Duodenal mucosa (tissue), 2 donors: ENCODE results near the gene CCDC97.

Source experiments
- H3K27ac ChIP-seq: one replicate; pipeline ENCODE4 v1.7.0; 2013; ENCODE audit warnings: low read depth, low read length
- H3K27me3 ChIP-seq, 2 donors: one replicate each; pipeline ENCODE4 v1.7.0; 2013; ENCODE audit warnings: low read length in 2 of 2, control low read depth in 1 of 2; ENCODE audit not compliant: insufficient read depth in 2 of 2, control insufficient read depth in 1 of 2
- H3K36me3 ChIP-seq, 2 donors: one replicate each; pipeline ENCODE4 v1.7.0; 2013; ENCODE audit warnings: low read length in 2 of 2, control low read depth in 1 of 2; ENCODE audit not compliant: insufficient read depth in 2 of 2, control insufficient read depth in 1 of 2
- H3K4me1 ChIP-seq, 2 donors: one replicate each; pipeline ENCODE4 v1.7.0; 2013; ENCODE audit warnings: low read length in 2 of 2, control low read depth in 1 of 2; ENCODE audit not compliant: insufficient read depth in 2 of 2, control insufficient read depth in 1 of 2
- H3K4me3 ChIP-seq, 2 donors: one replicate each; pipeline ENCODE4 v1.7.0; 2013; ENCODE audit warnings: low read length in 2 of 2, low read depth in 1 of 2
- H3K9ac ChIP-seq, 2 donors: one replicate each; pipeline ENCODE4 v1.7.0; 2013; ENCODE audit warnings: low read length in 2 of 2, low read depth in 1 of 2
- H3K9me3 ChIP-seq, 2 donors: one replicate each; pipeline ENCODE4 v1.7.0; 2013; ENCODE audit warnings: low read length in 2 of 2, control low read depth in 1 of 2; ENCODE audit not compliant: control insufficient read depth in 1 of 2

The CCDC97 gene

DNA sequence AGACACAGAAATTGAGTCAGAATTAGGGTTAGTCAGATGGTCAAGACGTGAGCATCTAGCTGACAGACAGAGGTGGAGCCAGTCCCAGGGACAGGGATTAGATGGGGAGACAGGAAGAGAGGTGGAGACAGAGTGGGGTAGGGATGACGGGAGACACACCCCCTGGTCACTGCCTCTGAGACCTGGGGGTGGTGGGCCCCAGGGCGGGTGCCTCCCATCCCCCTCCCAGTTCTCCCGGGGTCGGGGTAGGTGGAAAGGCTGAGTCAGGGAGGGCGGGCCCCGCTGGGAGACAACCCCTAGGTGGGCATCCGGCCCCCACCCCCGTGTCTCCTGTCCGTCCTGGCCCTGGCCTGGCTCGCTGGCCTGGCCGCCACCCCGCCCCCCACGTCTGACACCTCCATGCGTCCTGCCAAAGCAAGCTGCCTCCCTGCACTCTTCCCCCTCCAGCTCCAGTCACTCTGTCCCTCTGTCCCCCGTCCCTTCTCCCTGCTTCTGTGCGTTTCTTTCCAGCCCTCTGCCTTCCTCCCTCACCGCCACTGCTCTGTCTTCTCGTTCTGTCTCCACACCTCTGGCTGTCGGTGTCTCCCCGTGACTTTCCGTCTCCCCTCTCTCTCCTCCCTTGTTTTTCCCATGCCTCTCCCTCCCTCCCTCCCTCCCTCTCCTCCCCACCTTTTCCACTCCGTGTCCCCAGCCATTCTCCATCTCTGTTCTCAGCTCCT, 15.1 kb downstream of the CCDC97 start:
- Histone ChIP-seq H3K9ac (no peak overlapping the region), H3K9me3 (no peaks in the 10 kb centered on the region), H3K27me3 (peaks cover 9 to 12% of the 10 kb centered on the region in 2 donors), H3K27ac (peak overlapping the region; percentile 30), H3K4me3 (peak overlapping the region in 1 of 2 donors; percentile 27), H3K36me3 (peaks cover 12 to 17% of the 10 kb centered on the region in 2 donors), H3K4me1 (peaks cover 49 to 68% of the 10 kb centered on the region in 2 donors)

DNA sequence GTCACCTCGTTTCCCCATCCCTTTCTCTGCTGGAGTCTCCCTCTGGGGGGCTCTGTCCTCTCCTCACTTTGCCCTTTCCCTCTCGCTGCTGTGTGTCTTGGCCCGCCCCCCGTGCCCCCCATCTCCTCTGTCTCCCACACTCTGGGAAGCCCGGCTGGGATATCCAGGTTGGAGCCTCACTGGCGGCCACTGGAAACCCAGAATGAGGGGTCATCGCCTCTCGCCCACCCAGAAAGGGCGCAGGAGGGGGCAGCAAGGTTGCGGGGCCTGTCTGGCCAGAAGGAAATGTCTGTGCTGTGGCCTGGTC, 15.6 kb downstream of the CCDC97 start:
- peak overlapping the region in 1 of 2 donors; percentile 40 for H3K9ac ChIP-seq
- no peaks in the 10 kb centered on the region for H3K9me3 ChIP-seq
- peaks cover 9 to 15% of the 10 kb centered on the region in 2 donors for H3K27me3 ChIP-seq
- peaks cover 7 to 16% of the 10 kb centered on the region in 2 donors for H3K36me3 ChIP-seq
- no peak overlapping the region for H3K27ac ChIP-seq
- H3K4me1 ChIP-seq = peaks cover 49 to 71% of the 10 kb centered on the region in 2 donors
- peak overlapping the region in 1 of 2 donors; percentile 27 for H3K4me3 ChIP-seq

DNA sequence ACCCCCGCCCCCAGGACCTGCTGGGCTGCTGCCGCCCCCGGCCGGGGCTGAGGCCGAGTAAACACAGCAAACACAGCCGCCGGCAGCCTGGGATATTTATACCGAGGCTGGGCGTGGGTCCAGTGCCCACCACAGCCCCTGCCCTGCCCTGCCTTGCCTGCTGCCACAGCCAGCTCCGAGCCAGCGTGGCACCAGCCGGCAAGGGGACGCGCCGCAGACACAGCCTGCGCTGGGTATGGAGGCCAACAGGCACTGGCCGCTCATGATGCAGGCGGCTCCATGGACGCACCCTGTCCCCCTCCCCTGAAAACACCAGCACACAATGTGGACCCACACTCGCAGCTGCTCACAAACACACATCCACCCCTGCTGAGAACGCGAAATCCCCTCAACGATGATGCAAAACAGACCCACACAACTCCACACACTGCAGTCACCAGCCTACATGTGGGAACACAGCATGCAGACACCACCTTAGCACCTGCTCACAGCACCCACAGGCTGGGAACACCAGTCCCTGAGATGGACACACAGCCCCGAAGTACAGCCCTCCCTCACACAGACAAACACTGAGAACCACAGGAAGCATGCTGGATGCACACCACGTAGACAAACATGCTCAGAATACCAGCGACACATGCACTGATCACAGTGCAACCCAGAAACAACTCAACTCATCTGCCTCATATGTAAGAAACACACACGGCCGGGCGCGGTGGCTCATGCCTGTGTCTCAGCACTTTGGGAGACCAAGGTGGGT, 16.2 kb downstream of the CCDC97 start:
- Histone ChIP-seq H3K27me3 (peaks cover 9 to 16% of the 10 kb centered on the region in 2 donors), H3K9me3 (no peaks in the 10 kb centered on the region), H3K4me3 (peak overlapping the region; percentile 25 to 27), H3K27ac (peak overlapping the region; percentile 46), H3K36me3 (peaks cover 2 to 12% of the 10 kb centered on the region in 2 donors), H3K9ac (peak overlapping the region in 1 of 2 donors; percentile 40), H3K4me1 (peaks cover 49 to 71% of the 10 kb centered on the region in 2 donors)

DNA sequence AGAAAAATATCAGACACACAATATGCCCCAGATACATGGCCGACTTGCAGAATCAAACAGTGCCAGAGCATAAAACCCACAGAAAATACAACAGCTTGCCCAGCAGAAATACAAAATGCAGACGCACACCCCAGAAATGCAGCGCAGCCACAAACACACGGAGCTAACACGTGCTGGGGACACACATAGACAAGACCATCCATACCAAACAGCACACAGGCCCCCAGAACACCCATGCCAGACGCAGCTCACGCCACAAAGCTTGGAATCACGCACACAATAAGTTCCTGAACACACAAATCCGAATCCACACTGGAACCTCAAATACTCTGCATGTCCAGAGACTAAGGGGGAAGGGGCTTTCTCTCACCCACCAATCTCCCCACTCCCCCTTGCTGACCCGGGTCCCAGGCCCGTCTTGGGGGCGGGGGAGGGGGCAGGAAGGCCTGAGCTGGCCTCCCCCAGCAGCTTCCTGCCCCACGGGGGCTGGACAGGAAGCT, 17.2 kb downstream of the CCDC97 start:
- Histone ChIP-seq H3K27me3 (peaks cover 9 to 16% of the 10 kb centered on the region in 2 donors), H3K4me3 (peak overlapping the region; percentile 51 to 72), H3K36me3 (peaks cover 4 to 11% of the 10 kb centered on the region in 2 donors), H3K27ac (peak overlapping the region; percentile 30), H3K9me3 (no peaks in the 10 kb centered on the region), H3K9ac (peak overlapping the region; percentile 44 to 58), H3K4me1 (peaks cover 44 to 69% of the 10 kb centered on the region in 2 donors)

DNA sequence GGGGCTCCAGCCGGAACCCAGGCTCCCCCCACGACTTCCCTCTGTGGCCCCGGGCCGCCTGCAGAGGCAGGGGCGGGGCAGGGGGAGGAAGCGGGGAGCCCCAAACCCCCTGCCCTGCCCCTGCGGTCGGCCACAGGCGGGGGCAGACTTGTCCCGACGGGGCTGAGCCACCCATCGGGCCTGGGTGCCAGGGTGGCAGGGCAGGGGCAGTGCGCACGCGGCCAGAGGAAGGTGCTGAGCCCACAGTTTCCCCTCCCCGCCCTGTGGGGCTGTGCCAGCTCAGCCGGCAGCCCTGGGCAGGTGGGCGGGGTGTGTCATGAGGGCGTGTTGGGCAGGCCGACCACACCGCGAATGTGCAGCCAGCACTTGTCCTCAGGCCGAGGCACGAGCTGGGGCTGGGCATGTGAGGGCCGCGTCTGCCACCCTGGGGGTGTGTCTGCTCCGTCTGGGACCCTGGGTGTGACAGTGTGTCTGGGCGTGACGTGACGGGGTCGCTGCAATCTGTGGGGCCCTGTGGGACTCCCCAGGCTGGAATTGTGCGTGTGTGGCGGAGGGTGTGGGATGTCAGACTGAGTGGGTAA, 17.7 kb downstream of the CCDC97 start:
- H3K9ac ChIP-seq = peak overlapping the region; percentile 58 to 69

DNA sequence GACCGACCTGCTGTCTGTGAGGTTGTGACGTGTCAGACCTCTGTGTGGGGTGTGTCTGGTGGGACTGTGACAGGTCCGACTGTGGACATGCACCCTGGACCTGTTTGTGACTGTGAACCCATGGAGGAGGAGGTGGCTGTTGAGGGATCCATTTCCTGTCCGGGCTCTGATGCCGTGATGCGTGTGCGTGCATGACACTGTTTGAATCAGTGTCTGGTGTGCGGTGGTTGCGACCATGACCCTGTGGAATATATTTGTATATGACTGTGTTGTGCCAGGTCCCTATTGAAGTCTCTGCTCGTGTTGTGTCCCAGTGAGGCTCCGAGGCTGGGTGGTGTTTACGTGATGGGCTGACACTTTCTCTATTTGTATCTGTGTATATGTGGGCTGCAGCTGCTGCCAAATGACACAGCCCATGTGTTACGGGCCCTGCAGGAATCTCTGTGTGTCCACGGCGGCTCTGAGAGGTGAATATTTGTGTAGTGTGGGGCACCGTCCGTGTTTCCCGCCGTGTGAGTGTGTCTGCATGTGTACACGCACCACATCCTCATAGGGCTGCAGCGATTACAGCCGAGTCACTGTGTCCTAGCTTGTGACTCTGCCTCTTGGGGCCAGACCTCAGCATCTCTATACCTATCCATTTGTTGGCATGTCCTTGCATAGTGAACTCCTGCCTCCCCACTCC, 18.3 kb downstream of the CCDC97 start:
- H3K36me3 ChIP-seq = peaks cover 4 to 12% of the 10 kb centered on the region in 2 donors
- peaks cover 44 to 62% of the 10 kb centered on the region in 2 donors for H3K4me1 ChIP-seq
- peak overlapping the region; percentile 58 to 69 for H3K9ac ChIP-seq
- H3K9me3 ChIP-seq = no peaks in the 10 kb centered on the region
- peak overlapping the region; percentile 51 to 72 for H3K4me3 ChIP-seq
- peaks cover 9 to 16% of the 10 kb centered on the region in 2 donors for H3K27me3 ChIP-seq
- peak overlapping the region; percentile 41 for H3K27ac ChIP-seq

More for the DNA sequence above, 17.7 kb downstream of the CCDC97 start:
- Histone ChIP-seq H3K36me3 (peaks cover 4 to 12% of the 10 kb centered on the region in 2 donors), H3K4me1 (peaks cover 44 to 68% of the 10 kb centered on the region in 2 donors), H3K4me3 (peak overlapping the region; percentile 51 to 72), H3K27ac (peak overlapping the region; percentile 41), H3K9me3 (no peaks in the 10 kb centered on the region), H3K27me3 (peaks cover 9 to 16% of the 10 kb centered on the region in 2 donors)

DNA sequence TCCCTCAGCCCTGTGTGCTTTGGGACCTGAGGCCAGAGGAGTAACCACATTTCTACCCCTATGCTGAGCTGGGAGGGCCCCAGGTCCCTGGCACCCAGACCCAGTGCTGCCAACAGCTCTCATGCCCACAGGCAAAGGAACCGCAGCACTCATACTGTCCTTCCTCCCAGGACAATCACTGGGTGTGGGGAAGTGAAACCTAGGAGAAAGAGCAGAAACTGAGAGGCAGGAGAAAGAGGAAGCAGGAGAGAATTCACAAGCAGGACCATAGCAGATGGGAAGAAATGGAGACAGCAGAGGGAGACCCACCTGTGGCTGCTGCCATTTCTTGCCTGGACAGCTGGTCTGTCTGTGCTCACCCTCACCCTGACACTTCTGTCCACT, 18.9 kb downstream of the CCDC97 start:
- H3K27me3 ChIP-seq = peaks cover 9 to 16% of the 10 kb centered on the region in 2 donors
- peak overlapping the region in 1 of 2 donors; percentile 58 for H3K9ac ChIP-seq
- no peak overlapping the region for H3K27ac ChIP-seq
- H3K9me3 ChIP-seq = no peaks in the 10 kb centered on the region
- peak overlapping the region; percentile 51 to 72 for H3K4me3 ChIP-seq
- peaks cover 4 to 12% of the 10 kb centered on the region in 2 donors for H3K36me3 ChIP-seq
- H3K4me1 ChIP-seq = peaks cover 40 to 57% of the 10 kb centered on the region in 2 donors

DNA sequence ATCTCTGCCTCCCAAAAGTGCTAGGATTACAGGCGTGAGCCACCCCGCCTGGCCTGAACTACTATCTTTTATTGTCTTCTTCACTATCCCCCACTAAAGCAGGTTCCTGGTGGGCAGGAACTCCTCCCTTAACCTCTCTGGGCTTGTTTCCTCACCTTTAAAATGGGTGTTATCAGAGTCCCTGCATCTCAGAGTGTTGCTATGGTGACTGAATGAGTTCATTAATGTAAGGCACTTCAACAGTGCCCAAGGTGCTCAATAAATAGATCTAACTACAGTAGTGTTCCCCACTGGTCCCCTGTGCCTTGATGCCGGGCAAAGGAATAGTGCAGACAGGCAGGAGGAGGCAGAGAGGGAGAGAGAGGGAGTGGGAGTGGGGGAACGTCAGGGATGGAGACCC, 20.5 kb downstream of the CCDC97 start:
- Histone ChIP-seq H3K27me3 (peaks cover 9 to 16% of the 10 kb centered on the region in 2 donors), H3K27ac (no peak overlapping the region), H3K36me3 (peaks cover 4 to 12% of the 10 kb centered on the region in 2 donors), H3K9me3 (no peaks in the 10 kb centered on the region), H3K9ac (no peak overlapping the region), H3K4me1 (peaks cover 27 to 41% of the 10 kb centered on the region in 2 donors), H3K4me3 (no peak overlapping the region)

DNA sequence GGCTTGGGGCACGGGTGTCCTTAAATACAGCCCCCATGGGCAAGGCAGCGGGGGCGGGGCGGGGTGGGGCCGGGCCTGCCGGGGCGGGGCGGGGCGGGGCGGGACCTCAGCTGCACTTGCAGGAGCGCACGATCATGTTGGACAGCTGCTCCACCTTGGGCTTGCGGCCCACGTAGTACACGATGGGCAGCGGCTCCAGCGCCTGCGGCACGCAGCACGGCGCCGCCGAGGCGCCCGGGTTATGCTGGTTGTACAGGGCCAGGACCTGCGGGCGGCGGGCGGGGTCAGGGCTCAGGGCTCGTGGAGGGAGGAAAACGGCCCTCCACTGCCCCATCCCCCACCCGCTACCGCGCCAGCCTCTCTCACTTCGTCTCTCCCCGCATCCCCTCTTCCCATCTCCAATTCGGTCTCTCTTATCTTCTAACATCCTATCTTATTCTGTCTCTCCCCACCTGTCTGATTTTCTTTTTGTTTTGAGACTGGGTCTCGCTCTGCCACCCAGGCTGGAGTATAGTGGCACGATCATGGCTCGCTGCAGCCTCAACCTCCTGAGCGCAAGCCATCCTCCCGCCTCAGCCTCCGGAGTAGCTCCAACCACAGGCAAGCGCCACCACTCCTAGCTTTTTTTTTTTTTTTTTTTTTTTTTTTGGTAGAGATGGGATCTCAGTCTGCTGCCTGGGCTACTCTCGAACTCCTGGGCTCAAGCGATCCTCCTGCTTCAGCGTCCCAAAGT, 21.1 kb downstream of the CCDC97 start:
- peaks cover 3 to 11% of the 10 kb centered on the region in 2 donors for H3K27me3 ChIP-seq
- no peak overlapping the region for H3K27ac ChIP-seq
- peaks cover 26 to 36% of the 10 kb centered on the region in 2 donors for H3K4me1 ChIP-seq
- H3K4me3 ChIP-seq = no peak overlapping the region
- no peak overlapping the region for H3K9ac ChIP-seq
- peaks cover 4 to 12% of the 10 kb centered on the region in 2 donors for H3K36me3 ChIP-seq
- no peaks in the 10 kb centered on the region for H3K9me3 ChIP-seq
